ENCODE results near the gene CADM2.

DNA sequence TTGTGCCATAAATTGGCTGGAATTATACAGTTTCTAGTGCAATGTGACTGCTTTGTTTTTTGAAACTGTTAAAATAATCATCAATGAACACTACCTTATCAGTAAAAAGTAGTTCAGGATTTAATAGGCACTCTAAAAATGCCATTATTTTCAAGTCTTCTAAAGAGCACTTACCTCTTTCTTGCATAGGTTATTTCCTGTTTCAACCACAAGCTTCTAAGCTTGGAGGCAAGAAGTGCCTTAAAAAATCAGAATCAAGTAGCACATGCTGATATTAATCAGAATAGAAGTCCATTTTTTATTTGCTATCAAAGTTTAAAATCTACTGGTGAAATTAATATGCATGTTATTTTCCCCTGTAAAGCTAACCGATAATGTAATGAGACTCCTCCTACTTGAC, 991.6 kb downstream of the CADM2 start:
- TF ChIP-seq, protein P1, sequence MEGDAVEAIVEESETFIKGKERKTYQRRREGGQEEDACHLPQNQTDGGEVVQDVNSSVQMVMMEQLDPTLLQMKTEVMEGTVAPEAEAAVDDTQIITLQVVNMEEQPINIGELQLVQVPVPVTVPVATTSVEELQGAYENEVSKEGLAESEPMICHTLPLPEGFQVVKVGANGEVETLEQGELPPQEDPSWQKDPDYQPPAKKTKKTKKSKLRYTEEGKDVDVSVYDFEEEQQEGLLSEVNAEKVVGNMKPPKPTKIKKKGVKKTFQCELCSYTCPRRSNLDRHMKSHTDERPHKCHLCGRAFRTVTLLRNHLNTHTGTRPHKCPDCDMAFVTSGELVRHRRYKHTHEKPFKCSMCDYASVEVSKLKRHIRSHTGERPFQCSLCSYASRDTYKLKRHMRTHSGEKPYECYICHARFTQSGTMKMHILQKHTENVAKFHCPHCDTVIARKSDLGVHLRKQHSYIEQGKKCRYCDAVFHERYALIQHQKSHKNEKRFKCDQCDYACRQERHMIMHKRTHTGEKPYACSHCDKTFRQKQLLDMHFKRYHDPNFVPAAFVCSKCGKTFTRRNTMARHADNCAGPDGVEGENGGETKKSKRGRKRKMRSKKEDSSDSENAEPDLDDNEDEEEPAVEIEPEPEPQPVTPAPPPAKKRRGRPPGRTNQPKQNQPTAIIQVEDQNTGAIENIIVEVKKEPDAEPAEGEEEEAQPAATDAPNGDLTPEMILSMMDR (conservative IDR thresholded peaks at IDR 0.05): no peak
- no peak for TF ChIP-seq ZFX (IDR thresholded peaks at IDR 0.05)
